NCI-H345 treated with DMSO at 0.1 percent for 48 hours (cell line): ENCODE measurements around the gene ATAD3C.
"Not testable (repeated sequence)": the region's sequence is repeated elsewhere in the genome, so short reads cannot be mapped to it uniquely, and the experiment has no call there.

Experiments
- DNase-seq: peaks from one replicate; lab custom pipeline; 2025; ENCODE audit not compliant: unreplicated experiment; lab: John Stamatoyannopoulos, UW

The ATAD3C gene

DNA sequence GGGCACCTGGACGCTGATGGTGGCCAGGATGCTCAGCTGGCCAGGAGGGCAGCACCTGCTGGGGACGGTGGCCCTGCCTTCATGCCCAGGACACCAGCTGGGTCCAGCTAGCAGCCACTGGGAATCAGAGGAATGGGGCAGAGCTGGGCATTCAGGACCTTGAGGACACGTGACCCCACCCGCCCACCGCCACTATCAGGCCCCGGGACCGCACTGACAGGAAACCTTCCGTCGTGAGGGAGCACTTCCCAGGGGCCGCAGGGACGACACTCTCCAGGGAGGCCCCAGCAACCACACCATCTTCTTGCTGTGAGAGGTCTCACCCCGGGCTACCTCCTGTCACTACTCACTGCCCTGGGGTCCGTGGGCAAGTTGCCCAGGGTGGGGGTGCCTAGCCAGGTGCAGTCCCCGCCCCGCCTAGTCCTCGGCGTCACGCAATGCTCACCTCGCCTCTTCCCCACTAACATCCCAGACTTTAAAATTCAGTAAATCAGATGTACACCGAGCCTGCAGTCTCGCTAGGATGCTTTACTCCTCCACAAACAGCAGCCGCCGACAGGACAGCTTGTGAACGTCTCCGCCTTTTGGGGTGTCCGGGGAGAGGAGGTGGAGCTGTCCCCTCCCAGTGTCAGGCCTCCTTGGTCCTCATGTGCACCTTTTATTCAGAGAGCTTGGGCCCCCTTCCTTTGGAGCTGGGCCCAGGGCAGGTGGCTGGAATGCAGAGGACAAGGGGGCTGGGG, 9.1 kb upstream of the ATAD3C start:
- DNase-seq, result no peak

DNA sequence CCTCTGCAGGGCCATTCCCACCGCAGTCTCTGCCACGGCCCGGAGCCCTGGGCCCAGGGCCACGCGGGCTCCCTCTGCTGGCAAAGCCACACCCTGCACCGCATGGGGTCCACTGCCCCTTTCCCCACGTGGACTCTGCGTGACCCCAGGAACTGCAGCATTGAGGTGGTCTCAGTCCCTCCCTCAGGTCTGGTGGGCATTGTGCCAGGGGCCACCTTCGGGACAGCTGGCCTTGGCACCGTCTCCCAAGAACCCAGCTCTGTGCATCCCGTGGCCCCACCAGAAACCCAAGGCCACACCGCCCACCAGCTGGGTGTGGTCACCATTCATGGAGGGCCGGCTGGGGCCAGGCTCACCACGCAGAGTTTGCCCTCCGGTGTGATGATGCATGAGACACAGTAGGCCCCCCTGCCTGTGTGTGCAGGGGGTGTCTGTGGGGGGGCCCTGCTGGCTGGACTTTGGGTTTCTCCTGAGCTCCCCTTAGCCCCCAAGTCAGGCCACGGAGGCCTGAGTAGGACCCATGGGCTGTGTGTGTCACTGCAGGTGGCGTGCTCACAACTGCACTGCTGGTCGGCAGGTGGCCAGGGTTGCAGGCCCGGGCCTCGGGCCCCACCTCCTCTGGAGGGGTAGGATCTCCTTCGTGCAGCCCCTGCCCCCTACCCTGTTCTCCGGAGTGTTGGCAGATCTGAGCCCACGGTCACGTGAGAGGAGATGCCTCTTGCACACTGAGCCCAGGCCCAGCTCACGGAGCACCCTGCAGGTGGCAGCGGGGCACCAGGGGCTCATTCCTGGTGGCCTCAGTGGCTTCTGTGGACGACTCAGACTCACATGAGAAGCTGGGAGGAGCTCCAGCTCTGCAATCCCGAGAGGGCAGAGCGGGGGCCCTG, 8.2 kb upstream of the ATAD3C start:
- DNase-seq, result no peak

DNA sequence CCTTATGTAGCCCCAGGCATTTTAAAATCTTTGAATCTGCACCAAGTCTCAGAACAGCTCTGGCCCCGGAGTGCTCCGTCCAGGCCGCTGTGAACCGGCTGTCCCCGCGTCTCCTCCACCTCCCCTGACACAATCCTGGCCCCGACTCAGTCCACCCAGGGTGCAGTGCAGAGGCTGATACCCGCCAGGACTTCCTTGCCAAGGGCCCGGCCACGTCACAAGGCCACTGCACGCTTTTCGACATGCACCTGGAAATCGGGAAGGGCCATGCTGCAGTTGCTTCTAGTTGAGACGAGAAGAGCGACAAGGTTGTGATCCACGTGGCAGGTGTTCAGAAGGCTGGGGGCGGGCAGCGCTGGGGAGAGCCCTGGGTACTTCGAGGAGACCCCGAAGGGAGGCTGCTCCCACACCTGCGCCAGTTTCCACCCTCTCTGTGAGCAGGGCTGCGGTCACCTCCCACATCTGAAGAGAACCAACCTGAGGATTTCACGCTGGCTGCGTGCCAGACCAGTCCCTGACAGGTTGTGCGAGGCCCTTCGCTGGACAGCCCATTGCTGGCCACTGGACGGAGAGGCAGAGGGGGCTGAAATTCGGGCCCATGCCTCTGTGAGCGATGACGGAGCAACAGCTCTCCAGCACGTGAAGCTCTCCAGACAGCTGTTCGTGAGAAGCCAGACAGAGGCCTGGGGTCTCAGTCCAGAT, 7.3 kb upstream of the ATAD3C start:
- DNase-seq, result no peak

DNA sequence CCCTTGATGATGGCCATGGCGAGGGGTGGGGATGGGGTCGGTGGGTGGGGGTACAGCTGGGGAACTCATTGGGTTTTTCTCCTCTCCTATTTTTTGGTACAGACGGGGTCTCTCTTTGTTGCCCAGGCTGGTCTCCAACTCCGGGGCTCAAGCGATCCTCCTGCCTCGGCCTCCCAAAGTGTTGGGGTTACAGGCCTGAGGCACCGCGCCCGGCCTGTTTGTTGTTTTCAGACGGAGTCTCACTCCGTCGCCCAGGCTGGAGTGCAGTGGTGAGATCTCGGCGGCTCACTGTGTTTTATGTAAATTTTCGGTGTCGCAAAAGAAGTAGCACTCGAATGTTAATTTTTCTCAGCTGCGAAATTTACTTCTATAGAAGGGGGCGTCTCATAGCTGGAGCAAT, 2.9 kb upstream of the ATAD3C start:
- DNase-seq, result not testable (repeated sequence)

DNA sequence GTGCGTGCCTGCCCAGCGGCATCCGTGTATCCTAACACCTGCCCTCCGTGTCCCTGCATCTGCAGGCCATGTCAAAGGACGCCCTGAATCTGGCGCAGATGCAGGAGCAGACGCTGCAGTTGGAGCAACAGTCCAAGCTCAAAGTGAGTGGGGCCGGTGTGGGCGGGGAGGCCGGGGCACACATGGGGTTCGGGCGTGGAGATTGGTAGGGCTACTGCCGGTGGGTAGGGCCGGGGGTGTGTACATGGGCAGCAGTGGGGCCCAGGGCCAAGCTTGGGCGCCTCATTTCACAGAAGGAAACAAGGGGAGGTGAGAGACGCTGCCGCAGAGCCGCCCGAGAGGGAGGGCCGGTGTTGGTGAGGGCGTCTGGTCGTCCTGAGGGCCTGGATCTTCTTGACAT, 1.1 kb downstream of the ATAD3C start:
- DNase-seq, result not testable (repeated sequence)

DNA sequence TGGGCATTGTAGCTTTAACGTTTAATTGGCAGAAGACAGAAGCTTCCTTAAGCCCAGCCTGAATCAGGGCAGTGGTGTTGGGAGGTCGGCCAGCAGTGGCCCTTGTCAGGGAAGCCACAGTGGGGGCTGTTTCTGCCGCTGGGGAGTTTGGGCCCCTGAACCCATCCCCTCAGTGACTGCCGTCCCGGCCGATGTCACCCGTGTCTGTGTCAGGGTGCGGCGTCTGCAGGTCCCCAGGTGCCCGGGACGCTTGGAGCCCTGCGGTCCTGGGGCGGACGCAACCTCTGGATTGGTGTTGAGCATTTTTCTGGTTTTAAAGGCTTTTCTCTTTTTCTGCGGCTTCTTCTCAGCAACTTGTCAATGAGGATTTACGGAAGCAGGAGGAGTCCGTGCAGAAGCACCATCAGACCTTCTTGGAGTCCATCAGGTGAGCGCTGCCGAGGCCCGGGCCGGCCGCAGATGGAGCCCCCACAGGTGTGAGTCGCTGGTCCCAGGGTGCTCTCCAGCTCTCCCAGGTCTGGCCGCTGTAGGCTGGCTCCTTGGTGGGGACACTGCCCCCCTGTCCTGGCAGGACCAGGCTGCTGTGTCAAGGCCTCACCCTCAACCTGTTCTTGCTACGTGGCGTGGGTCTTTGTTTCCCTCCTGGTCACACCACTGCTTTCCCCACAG, 2.3 kb downstream of the ATAD3C start:
- no peak for DNase-seq

DNA sequence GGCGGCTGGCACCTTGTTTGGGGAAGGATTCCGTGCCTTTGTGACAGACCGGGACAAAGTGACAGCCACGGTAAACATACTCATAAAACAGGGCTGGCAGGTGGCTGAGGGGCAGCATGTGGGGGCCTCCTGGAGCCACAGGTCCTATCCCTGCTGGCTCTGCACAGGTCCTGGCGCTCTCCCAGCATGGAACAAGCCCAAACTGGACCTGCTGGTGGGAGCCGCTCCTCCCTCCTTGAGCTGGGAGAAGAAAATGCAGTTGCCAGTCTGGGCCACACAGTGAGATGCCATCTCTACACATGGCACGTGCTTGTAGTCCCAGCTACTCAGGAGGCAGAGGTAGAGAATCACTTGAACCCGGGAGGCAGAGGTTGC, 2.9 kb downstream of the ATAD3C start:
- not testable (repeated sequence) for DNase-seq

DNA sequence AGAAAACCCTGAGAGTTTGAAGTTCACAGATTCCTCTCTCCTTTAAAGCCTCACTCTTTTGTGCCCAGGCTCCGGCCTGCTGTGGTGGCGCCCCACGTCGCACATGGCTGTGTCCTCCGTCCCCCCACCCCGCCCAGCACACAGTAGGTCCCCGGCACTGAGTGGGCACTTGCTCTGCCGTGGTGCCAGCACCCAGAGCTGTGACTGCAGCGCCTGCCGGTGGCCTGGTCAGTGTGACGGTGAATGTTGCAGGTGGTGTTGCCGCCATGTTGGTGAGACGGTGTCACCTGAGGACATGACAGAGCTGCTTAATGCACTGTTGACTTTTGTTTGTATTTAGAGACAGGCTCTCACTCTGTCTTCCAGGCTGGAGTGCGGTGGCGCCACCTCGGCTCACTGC, 3.4 kb downstream of the ATAD3C start:
- DNase-seq, result no peak

DNA sequence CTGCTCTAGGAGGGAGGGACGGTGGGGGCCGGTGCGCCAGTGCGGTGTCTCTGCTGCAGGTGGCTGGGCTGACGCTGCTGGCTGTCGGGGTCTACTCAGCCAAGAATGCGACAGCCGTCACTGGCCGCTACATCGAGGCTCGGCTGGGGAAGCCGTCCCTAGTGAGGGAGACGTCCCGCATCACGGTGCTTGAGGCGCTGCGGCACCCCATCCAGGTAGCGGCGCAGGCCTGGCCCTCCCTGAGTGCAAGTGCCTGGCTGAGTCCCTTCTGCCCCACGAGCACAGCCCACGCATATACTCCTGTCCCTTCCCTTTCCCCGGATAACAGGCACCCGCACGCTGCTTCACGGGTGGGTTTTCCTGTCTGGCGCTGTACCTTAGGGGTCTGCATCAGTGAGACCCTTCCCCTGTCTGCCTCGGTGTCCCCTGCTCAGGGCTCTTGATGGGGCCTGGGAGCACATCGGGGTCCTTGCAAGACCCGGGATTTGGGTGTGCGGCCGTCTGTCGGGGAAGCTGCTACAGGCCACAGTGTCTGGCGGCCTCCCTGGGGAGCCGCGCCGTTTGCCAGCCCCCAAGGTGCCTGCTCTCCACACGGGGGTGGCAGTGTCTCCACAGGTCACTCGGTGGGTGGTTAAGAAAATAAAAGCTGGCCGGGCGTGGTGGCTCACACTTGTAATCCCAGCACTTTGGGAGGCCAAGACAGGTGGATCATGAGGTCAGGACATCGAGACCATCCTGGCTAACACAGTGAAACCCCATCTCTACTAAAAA, 5.0 kb downstream of the ATAD3C start:
- not testable (repeated sequence) for DNase-seq

DNA sequence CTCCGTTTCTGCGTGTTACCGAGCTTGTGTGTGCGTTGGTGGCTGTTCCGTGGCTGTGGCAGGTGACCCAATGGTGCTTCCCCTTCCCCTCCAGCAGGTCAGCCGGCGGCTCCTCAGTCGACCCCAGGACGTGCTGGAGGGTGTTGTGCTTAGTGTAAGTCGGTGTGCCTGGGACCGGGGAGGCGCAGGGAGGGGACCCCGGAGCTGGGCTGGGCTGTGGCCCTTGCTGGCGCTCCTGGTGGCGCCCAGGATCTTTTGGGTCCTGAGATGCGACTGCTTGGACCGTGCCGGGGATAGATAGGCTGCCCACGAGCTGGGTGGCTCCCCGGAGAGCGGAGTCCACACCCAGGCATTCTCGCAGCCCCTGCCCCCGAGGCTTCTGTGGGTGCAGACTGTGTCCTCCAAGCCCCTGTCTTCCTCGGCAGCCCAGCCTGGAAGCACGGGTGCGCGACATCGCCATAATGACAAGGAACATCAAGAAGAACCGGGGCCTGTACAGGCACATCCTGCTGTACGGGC, 5.9 kb downstream of the ATAD3C start:
- no peak for DNase-seq

DNA sequence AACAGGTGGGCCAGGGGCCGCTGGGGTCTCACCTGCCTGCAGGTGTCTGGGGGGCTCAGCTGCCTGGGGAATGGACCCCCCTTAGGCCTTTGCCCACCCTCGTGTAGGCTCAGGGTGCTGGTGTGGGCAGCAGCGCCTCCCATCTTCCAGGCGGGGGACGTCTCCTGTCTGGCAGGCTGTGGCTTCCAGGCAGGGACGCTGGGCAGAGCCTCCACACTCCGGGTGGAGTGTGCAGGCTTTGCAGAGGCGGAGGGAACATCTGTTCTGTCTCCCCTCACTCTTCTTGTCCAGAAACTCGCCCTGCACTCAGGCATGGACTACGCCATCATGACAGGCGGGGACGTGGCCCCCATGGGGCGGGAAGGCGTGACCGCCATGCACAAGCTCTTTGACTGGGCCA, 6.4 kb downstream of the ATAD3C start:
- not testable (repeated sequence) for DNase-seq

DNA sequence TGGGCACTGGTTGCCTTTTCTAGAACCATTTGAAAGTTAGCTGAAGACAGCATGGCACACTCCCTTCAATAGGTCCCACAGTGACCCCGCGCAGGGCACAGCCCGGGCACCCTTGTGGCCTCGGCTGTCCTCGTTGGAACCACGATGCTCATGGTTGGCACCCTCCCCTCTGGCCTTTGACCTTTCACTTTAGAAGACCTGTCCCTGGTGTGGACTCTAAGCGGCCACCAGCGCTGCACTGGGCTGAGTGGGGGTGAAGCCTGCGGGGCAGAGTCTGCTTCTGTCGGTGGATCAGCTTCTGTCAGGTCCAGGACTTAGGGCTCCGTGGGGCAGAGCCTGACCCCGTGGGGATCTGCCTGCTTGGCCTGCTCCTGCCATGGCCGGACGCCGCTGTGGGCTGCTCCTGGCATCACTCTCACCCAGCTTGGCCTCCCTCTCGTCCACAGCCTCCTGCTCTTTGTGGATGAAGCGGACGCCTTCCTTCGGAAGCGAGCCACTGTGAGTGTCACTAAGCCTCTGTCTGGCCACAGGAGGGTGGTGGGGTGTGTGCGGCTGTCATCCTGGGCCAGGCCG, 7.3 kb downstream of the ATAD3C start:
- not testable (repeated sequence) for DNase-seq

DNA sequence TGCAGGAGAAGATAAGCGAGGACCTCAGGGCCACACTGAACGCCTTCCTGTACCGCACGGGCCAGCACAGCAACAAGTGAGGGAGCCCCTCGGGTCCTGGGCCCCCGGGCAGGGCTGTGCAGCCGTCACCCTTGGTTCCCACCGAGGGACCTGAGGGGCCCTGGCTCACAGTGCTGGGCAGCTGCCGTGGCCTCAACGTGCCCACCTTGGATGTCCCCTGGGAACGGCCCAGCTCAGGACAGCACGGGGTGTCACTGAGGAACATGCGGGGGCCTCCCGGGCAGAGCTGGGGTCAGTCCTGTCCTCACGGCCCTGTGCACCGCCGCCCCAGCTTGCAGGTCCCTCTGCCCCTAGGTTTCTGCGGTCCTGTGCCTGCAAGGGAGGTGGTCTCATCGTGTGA, 9.7 kb downstream of the ATAD3C start:
- DNase-seq, result not testable (repeated sequence)

DNA sequence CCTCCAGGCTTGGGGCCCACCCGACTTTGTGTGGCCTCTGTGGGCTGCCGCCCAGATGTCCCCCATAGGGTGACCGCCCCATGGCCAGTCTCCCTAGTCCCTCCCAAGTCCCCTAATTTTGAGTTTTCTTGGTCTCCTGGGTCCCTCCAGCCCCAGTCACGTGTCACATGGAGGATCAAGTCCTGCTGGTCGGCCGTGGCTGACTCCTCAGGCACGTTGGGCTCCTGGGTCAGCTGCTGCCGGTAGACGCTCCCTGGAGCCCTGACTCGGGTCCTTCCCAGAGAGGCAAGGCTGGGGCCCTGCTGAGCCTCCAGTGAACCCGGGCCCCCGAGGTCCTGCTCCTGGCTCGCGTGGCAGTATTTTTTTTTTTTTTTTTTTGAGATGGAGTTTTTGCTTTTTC, 10.2 kb downstream of the ATAD3C start:
- not testable (repeated sequence) for DNase-seq

DNA sequence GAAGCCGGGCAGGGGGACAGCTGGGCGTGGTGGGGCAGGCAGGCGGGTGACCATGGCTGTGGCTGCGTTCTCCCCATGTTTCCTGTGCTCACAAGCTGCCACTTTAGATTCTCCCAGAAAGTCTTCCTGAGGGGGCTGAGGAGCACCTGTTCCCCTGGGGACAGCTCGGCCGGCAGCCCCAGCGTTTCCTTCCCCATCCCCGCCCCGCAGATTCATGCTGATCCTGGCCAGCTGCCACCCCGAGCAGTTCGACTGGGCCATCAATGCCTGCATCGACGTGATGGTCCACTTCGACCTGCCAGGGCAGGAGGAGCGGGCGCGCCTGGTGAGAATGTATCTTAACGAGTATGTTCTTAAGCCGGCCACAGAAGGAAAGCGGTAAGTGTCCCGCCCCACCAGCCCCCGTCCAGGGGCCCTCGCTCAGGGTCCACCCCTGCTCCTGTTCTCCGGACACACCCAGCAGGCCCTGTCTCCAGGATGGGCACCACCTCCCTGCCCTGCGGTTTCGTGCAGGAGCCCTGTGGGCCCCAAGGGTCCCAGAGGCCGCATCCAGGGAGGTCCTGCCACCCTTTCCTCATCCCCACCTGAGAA, 11.1 kb downstream of the ATAD3C start:
- DNase-seq, result no peak

DNA sequence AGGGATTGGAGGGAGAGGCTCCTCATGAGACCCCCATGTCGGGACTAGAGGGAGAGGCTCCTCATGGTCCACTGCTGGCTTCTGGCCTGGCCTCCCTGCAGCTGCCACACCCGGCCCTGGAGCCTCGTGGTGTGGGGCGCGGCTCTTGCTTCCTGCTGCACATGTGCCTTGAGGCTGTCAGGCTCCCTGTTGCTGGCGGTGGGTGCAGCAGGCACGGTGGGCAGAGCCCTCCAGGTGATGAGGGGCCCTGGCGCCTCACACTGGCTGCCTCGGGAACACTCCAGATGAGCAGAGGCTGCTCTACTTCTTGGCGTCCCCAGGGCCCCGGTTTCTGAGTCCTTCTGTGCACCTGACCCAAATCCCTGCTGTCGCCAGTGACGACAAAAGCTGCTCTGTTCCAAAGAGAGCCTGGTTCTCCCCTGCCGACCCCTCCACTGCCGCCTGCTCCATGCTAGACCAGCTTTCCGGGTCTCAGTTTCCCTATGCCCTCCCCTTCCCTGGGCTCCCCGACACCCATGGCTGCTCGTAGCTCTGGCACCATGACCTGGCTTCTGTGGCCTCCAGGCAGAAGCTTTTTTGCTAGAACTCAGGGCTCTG, 12.3 kb downstream of the ATAD3C start:
- no peak for DNase-seq

DNA sequence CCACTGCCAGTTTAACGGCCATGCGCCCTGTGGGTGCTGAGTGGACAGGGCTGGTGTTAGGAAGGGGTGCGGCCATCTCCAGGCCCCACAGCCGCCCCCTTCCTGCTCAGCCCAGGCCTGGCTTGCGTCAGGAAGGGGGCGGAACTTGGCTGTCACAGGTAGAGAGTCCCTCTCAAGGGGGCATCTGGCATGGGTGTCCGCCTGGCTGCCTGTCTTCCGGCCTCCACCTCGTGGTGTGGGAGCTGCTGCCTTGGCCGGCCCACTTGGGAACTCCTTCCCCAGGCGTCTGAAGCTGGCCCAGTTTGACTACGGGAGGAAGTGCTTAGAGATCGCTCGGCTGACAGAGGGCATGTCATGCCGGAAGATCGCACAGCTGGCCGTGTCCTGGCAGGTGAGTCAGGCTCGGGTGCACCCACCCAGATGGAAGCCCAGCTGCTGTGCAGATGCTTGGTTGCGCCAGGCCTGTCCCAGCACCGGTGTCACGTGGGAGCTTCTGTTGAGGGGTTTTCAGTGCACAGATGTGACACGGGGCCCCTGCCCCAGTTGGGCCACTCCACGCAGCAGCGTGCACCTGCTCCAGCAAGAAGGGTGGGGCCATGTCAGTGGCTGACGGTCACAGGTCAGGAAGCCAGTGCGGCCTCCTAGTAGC, 13.0 kb downstream of the ATAD3C start:
- no peak for DNase-seq

DNA sequence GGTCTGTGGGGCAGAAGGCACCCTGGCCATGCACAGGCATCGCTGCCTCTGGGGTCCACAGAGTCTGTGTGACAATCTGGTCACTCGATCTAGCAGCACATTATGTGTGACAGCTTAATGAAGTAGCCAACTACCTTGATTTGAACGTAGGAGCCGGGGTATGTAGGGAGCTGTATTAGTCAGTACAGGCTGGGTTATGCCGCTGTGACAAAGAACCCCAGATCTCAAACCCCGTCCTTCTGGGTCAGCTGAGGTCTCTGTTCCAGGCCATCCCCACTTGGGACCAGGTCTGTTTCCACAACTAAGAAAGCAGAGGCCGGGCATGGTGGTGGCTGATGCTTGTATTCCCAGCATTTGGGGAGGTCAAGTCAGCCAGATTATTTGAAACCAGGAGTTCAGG, 13.8 kb downstream of the ATAD3C start:
- no peak for DNase-seq
